ACHN (cell line): Measurements from ENCODE around the gene LRRC32.

Experiments
- DNase-seq: peaks from one replicate; pipeline ENCODE4 v3.0.0-alpha.2; 2015
- in situ Hi-C: cut with HindIII; loops from 2 replicates; pipeline ENCODE4 v1.10.0; 2017; ENCODE audit warnings: low sequenced_read_pairs, low pct_ligation_motif_present, low pct_unique_long_range_greater_than_20kb

The LRRC32 gene

GRCh38 chr11:76685237-76685636 is 14.7 kb upstream of the LRRC32 start:
- no peak for DNase-seq
- in situ Hi-C loops = loop anchor here (25.0 kb wide), 1 partner anchor 448 kb away; no protein-coding TSS in a partner anchor

- DNase-seq = no peak
- in situ Hi-C loops = loop anchor here (25.0 kb wide), 1 partner anchor 447 kb away; no protein-coding TSS in a partner anchor
Measured at GRCh38 chr11:76684516-76684915, 14.0 kb upstream of the LRRC32 start.

DNA sequence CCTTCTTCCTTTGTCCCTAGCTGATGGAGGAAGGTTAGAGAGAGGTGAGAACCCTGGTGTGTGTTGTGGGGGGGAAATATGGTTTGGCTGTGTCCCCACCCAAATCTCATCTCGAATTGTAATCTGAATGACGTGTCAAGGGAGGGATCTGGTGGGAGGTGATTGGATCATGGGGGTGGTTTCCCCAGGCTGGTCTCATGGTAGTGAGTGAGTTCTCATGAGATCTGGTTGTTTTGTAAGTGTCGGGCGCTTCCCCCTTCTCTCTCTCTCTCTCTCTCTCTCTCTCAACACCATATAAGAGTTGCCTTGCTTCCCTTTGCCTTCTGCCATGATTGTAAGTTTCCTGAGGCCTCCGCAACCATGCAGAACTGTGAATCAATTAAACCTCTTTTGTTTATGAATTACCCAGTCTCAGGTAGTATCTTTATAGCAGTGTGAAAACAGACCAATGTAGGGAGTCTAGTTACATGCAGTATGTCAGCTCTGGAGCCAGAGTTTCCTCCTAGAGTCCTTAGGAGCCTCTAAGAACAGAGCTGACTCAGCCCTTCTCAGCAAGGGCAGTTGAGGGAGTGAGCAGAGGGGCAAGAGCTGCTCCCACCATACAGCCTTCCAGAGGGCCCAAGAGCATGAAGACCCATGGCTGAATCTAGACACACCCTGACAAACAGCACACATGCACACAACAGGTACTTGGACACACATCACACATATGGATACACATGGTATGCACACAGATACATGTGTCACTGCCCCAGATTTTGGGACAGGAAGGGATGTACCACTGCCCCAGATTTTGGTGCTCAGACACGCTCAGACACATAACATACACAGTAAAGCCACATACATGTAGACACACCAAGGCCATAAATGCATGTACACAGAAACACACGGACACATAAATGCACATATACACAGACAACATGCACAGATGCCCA is 12.9 kb upstream of the LRRC32 start:
- no peak for DNase-seq
- in situ Hi-C loops = loop anchor here (25.0 kb wide), 1 partner anchor 446 kb away; no protein-coding TSS in a partner anchor

- DNase-seq = no peak
- in situ Hi-C loops = loop anchor here (25.0 kb wide), 1 partner anchor 445 kb away; no protein-coding TSS in a partner anchor
Measured at GRCh38 chr11:76682684-76683083, 12.1 kb upstream of the LRRC32 start.

- in situ Hi-C loops = loop anchor here (25.0 kb wide), 1 partner anchor 445 kb away; no protein-coding TSS in a partner anchor
- DNase-seq = no peak
Measured at GRCh38 chr11:76682106-76682505, 11.6 kb upstream of the LRRC32 start.

DNA sequence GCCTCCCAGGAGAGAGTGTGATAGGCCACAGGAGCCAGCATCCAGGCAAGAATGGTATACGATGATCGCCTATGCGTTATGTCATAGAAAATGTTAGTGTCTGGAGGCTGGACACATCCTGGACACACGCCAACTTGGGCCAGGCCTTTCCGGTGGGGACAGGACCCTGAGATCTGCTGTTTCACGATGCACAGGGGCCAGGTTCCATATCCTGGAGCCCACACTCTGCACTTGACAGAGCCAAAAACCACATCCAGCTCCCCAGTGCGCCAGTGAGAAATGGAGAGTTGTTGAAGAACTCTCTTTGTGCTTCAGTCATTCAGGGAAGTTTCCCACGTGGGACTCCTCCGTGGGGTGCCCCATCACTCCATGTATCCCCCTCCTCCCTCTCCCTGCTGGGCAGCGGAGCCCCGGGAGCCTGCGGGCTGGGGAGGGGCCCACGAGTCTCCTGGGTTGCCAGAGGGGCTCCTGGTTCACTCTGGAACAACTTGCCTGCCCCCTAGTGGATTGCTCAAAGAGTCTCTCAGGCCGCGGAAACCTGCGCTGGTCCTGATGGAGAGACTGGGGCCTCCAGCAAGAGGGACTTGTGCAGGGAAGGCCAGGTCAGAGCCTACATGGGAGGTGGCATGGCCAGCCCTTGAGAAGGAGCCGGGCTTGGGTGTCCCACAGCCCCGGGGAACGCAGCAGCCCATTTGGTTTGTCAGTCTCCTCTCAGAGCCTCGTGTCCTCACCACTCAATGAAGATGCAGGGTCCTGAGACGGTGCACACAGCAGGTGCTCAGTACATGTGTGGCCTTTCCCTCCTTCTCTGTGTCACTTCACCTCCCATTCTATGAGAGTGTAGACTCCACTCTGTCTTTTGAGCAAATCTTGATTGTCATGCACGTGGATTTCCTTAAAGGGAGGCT is 10.2 kb upstream of the LRRC32 start:
- DNase-seq = peak; percentile 58

DNA sequence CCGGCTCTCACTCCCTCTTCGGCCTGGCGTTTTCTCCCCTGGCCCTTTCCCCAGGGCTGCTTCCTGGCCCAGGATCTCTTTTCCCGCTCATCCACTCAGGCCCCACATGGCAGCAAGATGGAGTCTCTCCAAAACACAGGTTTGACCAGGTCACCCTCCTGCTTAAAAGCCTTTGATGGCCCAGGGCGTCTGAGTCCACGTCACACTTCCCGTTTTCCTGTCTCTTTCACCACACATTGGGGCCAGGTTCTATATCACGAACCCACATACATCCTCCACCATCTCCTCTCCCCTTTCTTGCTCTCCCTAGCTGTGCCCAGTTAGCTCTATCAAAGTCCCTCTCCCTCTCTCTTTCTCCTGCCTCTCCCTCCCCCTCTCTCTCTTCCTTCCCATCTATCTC is 7.8 kb upstream of the LRRC32 start:
- no peak for DNase-seq
- in situ Hi-C loops = loop anchor here (25.0 kb wide), 1 partner anchor 441 kb away; no protein-coding TSS in a partner anchor

More for the DNA sequence above, 10.2 kb upstream of the LRRC32 start:
- in situ Hi-C loops = loop anchor here (25.0 kb wide), 1 partner anchor 443 kb away; no protein-coding TSS in a partner anchor

GRCh38 chr11:76677458-76677765 is 6.9 kb upstream of the LRRC32 start:
- no peak for DNase-seq
- in situ Hi-C loops = loop anchor here (25.0 kb wide), 1 partner anchor 440 kb away; no protein-coding TSS in a partner anchor

DNA sequence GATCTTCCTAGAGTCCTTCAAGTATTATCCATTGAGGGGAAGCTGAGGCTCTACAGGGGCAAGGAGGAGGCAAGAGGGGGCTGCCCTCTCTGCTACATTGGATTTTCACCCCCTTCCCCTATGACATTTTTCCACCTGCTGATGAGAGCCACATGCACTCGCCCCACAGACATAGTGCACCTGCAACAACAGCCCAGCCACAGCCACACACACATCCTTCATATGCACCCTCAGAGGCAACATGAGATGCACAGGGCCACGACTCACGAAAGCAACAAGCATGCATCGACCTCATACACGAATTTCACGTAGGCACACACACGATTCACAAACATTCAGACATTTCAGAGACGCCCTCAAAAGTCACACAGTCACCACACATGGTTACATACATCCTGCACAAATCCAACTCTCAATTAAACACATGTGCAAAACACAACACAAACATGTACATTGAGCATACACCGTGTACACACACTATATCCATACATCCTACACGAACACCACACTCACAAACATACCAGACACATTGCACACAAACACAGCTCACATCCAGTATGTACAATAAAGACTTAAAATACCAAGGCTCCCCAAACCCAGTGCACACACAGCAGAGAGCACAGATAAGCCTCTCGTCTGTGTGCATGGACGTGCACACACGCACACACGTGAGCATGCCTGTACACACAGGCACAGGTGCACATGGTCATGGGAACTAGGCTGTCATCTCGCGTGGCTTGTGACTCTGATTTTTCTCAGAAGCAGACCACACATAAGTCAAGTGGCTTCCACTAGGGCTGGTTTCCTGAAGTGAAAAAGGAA is 6.3 kb upstream of the LRRC32 start:
- in situ Hi-C loops = loop anchor here (25.0 kb wide), 1 partner anchor 440 kb away; no protein-coding TSS in a partner anchor
- DNase-seq = no peak

GRCh38 chr11:76674517-76675400 is 4.2 kb upstream of the LRRC32 start:
- in situ Hi-C loops = loop anchor here (25.0 kb wide), 1 partner anchor 437 kb away; no protein-coding TSS in a partner anchor

DNA sequence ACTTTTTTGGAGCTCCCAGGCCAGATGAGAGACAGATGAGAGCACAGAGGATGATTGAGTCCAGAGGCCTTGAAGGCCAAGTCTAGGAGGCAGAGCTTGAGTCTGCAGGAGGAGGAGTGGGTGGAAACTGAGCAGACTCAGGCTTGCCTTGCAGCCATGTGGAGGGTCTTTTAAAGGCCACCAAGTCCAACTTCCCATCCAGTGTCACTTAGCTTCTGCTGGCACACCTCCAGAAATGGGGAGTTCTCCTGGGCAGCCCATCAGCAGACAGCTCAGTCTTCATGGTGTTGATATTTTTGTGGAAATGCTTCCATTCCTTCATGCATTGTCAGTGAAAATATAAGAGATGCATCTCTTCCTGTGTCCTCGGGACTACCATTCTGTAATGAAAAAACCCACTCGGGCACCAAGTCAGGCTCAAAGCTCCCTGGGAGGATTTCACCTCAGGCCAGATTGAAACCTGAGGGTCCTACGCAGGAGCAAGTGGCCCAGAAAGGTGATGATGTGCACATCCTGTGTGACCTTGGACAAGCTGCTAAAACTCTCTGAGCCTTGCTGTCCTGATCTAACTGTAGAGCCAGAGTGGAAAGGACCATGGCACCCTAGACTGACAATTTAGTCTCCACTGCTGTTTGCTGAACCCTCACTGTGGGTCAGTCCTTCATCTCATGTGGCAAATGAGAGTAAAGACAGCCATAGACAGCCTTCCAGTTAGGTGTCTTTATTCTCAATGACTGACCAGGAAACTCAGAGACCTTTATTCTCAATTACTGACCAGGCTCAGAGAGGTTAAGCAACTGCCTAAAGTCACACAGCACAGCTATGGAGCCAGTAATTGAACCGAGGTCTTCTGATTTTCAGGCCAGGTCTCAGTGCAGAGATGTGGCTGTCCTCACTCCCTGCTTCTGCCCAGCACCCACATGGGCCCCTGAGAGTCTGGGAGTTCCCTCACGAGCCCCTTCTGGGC is 2.9 kb upstream of the LRRC32 start:
- in situ Hi-C loops = no loop called here
- DNase-seq = no peak

More at GRCh38 chr11:76674517-76675400, 4.2 kb upstream of the LRRC32 start:
- DNase-seq = peak; percentile 85

GRCh38 chr11:76672431-76673175 is 2.1 kb upstream of the LRRC32 start:
- peak; percentile 29 for DNase-seq
- in situ Hi-C loops = no loop called here

GRCh38 chr11:76671626-76672309 is 1.2 kb upstream of the LRRC32 start:
- in situ Hi-C loops = no loop called here
- DNase-seq = no peak

DNA sequence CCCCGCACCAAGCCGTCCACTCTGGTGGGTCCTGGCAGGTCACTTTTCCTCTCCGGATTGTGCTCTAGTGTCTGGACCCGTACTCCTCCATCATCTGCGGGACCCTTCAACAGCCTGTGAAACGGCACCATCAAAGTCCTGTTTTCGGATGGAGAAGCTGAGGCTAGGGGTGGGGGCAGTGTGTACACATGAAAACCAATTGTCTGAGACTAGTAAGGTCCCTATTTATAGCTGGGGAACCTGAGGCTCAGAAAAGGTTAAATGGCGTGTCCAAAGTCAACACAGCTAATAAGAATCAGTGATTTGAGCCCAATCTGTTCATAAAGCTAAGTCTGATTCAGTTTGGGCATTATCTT is 668 bp upstream of the LRRC32 start:
- in situ Hi-C loops = no loop called here
- DNase-seq = no peak

DNA sequence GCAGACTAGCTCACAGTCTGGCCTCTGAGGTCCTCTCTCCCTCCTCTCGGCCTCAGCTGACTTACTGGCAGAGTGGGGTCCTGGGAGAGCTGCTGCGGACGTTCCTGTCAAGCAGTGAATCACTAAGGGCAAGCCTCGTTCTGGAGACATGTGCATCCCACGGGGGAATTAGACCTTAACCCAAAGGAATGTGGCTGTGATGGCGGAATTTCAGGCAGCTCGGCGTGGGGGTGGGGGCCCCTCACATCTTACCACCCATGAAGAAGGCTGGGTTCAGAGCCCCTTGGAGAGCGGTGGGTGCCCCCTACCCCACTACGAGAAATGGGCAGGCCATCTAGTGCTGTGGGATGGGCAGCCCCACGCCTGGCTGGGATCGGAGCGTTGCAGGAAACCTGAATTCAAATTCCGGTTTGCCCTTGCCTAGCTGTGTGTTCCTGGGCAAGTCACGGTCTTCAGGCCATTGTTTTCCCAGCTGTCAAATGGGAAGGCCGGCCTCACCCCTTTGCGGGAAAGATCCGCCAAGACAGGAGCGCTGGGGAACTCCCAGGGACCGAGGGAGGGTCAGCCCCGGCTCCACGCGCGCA is 554 bp downstream of the LRRC32 start:
- in situ Hi-C loops = no loop called here
- peak; percentile 32 for DNase-seq
